ENCODE measurements around the gene LRMDA. TPM values are rescaled to one million over a fixed set of nuclear protein-coding genes. Genes with fewer than 3 reads are reported as not detected.

LRMDA gene
- total RNA-seq, 1 donor from 2014 or later, result not detected

DNA sequence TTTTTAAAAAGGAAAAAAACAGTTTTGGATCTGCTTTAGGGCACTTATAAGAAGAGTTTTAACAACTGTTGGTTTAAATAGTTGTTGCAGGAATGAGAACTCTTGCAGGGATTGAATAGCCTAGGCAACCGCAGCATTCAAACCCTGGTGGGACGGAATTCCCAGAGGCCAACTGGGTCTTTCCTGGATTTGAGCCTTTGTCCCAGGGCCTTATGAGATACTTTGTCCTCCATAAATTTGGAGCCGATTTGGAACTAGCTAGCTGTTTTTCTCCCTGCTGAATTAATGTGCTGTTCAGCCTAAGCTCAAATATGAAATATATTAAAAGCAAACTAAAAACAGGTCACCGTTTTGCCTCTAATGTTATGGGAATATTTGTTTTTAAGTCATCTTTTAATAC is 109.6 kb downstream of the LRMDA start:
- H3K27me3 Mint-ChIP-seq, result peaks cover 15% of the 10 kb centered on the region
- CTCF ChIA-PET, result no interaction called here

GRCh38 chr10:75541411-75541810 is 110.0 kb downstream of the LRMDA start:
- no peak for DNase-seq
- Mint-ChIP-seq H3K27ac (no peak overlapping the region), H3K36me3 (ENCODE audit: low read depth) (no peaks in the 10 kb centered on the region), H3K4me3 (no peak overlapping the region), H3K27me3 (peaks cover 17% of the 10 kb centered on the region), H3K4me1 (no peaks in the 10 kb centered on the region), H3K9me3 (no peaks in the 10 kb centered on the region)
- ChIA-PET POLR2A (no interaction called here), CTCF (no interaction called here)
- intact Hi-C loops (cut with micrococcal nuclease), result no loop called here
- TF ChIP-seq, protein P1, sequence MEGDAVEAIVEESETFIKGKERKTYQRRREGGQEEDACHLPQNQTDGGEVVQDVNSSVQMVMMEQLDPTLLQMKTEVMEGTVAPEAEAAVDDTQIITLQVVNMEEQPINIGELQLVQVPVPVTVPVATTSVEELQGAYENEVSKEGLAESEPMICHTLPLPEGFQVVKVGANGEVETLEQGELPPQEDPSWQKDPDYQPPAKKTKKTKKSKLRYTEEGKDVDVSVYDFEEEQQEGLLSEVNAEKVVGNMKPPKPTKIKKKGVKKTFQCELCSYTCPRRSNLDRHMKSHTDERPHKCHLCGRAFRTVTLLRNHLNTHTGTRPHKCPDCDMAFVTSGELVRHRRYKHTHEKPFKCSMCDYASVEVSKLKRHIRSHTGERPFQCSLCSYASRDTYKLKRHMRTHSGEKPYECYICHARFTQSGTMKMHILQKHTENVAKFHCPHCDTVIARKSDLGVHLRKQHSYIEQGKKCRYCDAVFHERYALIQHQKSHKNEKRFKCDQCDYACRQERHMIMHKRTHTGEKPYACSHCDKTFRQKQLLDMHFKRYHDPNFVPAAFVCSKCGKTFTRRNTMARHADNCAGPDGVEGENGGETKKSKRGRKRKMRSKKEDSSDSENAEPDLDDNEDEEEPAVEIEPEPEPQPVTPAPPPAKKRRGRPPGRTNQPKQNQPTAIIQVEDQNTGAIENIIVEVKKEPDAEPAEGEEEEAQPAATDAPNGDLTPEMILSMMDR (IDR thresholded peaks at IDR 0.05), result no peak
- no peak for ATAC-seq (ENCODE audit: low read depth)

More for the DNA sequence above, 109.6 kb downstream of the LRMDA start:
- Mint-ChIP-seq H3K4me1 (no peaks in the 10 kb centered on the region), H3K9me3 (no peaks in the 10 kb centered on the region), H3K36me3 (ENCODE audit: low read depth) (no peaks in the 10 kb centered on the region), H3K4me3 (no peak overlapping the region), H3K27ac (no peak overlapping the region)
- ATAC-seq (ENCODE audit: low read depth) (no peak), DNase-seq (no peak)
- POLR2A ChIA-PET, result no interaction called here
- intact Hi-C loops (cut with micrococcal nuclease), result no loop called here
- TF ChIP-seq, protein P1 (IDR thresholded peaks at IDR 0.05), result no peak

DNA sequence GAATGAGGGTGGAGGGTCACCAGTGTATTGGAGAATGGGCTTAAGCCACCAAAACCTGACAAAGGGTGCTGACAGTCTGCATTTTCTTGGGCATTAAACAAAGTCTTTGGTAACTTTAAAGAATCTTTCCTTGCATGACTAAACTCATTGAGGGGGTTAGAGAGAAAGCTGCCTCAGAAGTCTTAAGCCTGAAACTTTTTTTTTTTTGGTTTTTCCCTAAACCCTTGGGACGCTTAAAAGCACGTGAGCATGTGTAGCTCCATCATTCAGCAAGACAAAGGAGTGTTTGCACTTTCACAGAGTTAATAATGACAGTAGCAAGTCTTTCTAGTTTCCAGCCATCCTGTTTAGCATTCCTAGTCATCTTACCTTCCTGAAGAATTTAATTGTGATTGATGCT is 110.7 kb downstream of the LRMDA start:
- H3K4me3 Mint-ChIP-seq, result no peak overlapping the region

GRCh38 chr10:75542906-75543305 is 111.5 kb downstream of the LRMDA start:
- TF ChIP-seq, protein P1 (IDR thresholded peaks at IDR 0.05), result no peak
- ChIA-PET CTCF (no interaction called here), POLR2A (no interaction called here)
- peaks cover 17% of the 10 kb centered on the region for H3K27me3 Mint-ChIP-seq
- no peaks in the 10 kb centered on the region for H3K4me1 Mint-ChIP-seq
- H3K9me3 Mint-ChIP-seq, result no peaks in the 10 kb centered on the region
- intact Hi-C loops (cut with micrococcal nuclease), result no loop called here
- no peak for ATAC-seq (ENCODE audit: low read depth)
- no peaks in the 10 kb centered on the region for H3K36me3 Mint-ChIP-seq (ENCODE audit: low read depth)
- no peak overlapping the region for H3K4me3 Mint-ChIP-seq
- no peak overlapping the region for H3K27ac Mint-ChIP-seq
- DNase-seq, result no peak

More for the DNA sequence above, 110.7 kb downstream of the LRMDA start:
- POLR2A ChIA-PET, result no interaction called here
- Mint-ChIP-seq H3K27ac (no peak overlapping the region), H3K36me3 (ENCODE audit: low read depth) (no peaks in the 10 kb centered on the region), H3K4me1 (no peaks in the 10 kb centered on the region), H3K9me3 (no peaks in the 10 kb centered on the region), H3K27me3 (peaks cover 17% of the 10 kb centered on the region)
- intact Hi-C loops (cut with micrococcal nuclease), result no loop called here
- CTCF ChIA-PET, result no interaction called here
- TF ChIP-seq, protein P1 (IDR thresholded peaks at IDR 0.05), result no peak
- ATAC-seq (ENCODE audit: low read depth) (no peak), DNase-seq (no peak)

DNA sequence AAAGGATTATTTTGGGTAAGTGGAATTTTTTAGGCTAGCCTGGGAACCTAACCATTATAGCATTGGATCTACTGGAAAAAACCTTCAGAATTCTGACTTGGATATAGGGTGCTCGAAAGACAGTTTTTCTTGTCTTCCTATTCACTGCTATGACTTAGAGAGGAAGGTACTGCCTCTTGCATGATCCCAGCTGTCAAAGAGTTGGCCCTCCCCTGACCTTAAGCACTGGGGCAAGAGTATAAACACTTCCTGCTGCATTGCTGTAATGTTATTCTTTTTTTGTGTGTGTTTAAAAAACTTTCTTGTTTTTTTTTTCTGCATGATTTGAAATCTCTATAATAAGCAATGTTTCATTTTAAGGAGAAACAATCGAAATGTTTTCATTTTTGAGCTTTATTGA is 113.0 kb downstream of the LRMDA start:
- H3K27me3 Mint-ChIP-seq, result peaks cover 14% of the 10 kb centered on the region
- no peak for ATAC-seq (ENCODE audit: low read depth)
- TF ChIP-seq, protein P1 (IDR thresholded peaks at IDR 0.05), result no peak
- no peaks in the 10 kb centered on the region for H3K9me3 Mint-ChIP-seq
- intact Hi-C loops (cut with micrococcal nuclease), result no loop called here
- no peaks in the 10 kb centered on the region for H3K4me1 Mint-ChIP-seq
- ChIA-PET CTCF (no interaction called here), POLR2A (no interaction called here)
- no peak overlapping the region for H3K27ac Mint-ChIP-seq
- H3K36me3 Mint-ChIP-seq (ENCODE audit: low read depth), result no peaks in the 10 kb centered on the region
- no peak overlapping the region for H3K4me3 Mint-ChIP-seq
- no peak for DNase-seq

Measured in activated B cell treated with CpG ODN at 0.5 μM for 24 hours (primary cell).